ENCODE results near the gene KLHL29.

The KLHL29 gene

GRCh38 chr2:23538566-23538965, 153.6 kb downstream of the KLHL29 start:
- Histone ChIP-seq H3K36me3 (ENCODE audit: control insufficient read depth, insufficient read depth, low read length) (no peaks in the 10 kb centered on the region), H3K9me3 (ENCODE audit: control insufficient read depth, insufficient read depth, low read length) (no peaks in the 10 kb centered on the region), H3K4me3 (ENCODE audit: low read depth, low read length) (no peak overlapping the region), H3K27me3 (ENCODE audit: control insufficient read depth, insufficient read depth, low read length) (no peaks in the 10 kb centered on the region), H3K9ac (ENCODE audit: low read depth, low read length) (no peak overlapping the region), H3K4me1 (ENCODE audit: control insufficient read depth, insufficient read depth, low read length) (no peaks in the 10 kb centered on the region)

GRCh38 chr2:23540804-23541360, 155.9 kb downstream of the KLHL29 start:
- no peak overlapping the region for H3K9ac ChIP-seq (ENCODE audit: low read depth, low read length)
- no peaks in the 10 kb centered on the region for H3K9me3 ChIP-seq (ENCODE audit: control insufficient read depth, insufficient read depth, low read length)
- no peaks in the 10 kb centered on the region for H3K36me3 ChIP-seq (ENCODE audit: control insufficient read depth, insufficient read depth, low read length)
- no peak overlapping the region for H3K4me3 ChIP-seq (ENCODE audit: low read depth, low read length)
- no peaks in the 10 kb centered on the region for H3K27me3 ChIP-seq (ENCODE audit: control insufficient read depth, insufficient read depth, low read length)
- H3K4me1 ChIP-seq (ENCODE audit: control insufficient read depth, insufficient read depth, low read length) = no peaks in the 10 kb centered on the region

GRCh38 chr2:23541503-23542229, 156.7 kb downstream of the KLHL29 start:
- Histone ChIP-seq H3K27me3 (ENCODE audit: control insufficient read depth, insufficient read depth, low read length) (no peaks in the 10 kb centered on the region), H3K9me3 (ENCODE audit: control insufficient read depth, insufficient read depth, low read length) (no peaks in the 10 kb centered on the region), H3K4me1 (ENCODE audit: control insufficient read depth, insufficient read depth, low read length) (no peaks in the 10 kb centered on the region), H3K4me3 (ENCODE audit: low read depth, low read length) (no peak overlapping the region), H3K9ac (ENCODE audit: low read depth, low read length) (no peak overlapping the region), H3K36me3 (ENCODE audit: control insufficient read depth, insufficient read depth, low read length) (no peaks in the 10 kb centered on the region)

GRCh38 chr2:23542230-23542789, 157.3 kb downstream of the KLHL29 start:
- Histone ChIP-seq H3K4me1 (ENCODE audit: control insufficient read depth, insufficient read depth, low read length) (no peaks in the 10 kb centered on the region), H3K4me3 (ENCODE audit: low read depth, low read length) (no peak overlapping the region), H3K9ac (ENCODE audit: low read depth, low read length) (no peak overlapping the region), H3K27me3 (ENCODE audit: control insufficient read depth, insufficient read depth, low read length) (no peaks in the 10 kb centered on the region), H3K36me3 (ENCODE audit: control insufficient read depth, insufficient read depth, low read length) (no peaks in the 10 kb centered on the region), H3K9me3 (ENCODE audit: control insufficient read depth, insufficient read depth, low read length) (no peaks in the 10 kb centered on the region)

- H3K4me1 ChIP-seq (ENCODE audit: control insufficient read depth, insufficient read depth, low read length) = no peaks in the 10 kb centered on the region
- no peaks in the 10 kb centered on the region for H3K9me3 ChIP-seq (ENCODE audit: control insufficient read depth, insufficient read depth, low read length)
- no peaks in the 10 kb centered on the region for H3K27me3 ChIP-seq (ENCODE audit: control insufficient read depth, insufficient read depth, low read length)
- no peaks in the 10 kb centered on the region for H3K36me3 ChIP-seq (ENCODE audit: control insufficient read depth, insufficient read depth, low read length)
- no peak overlapping the region for H3K4me3 ChIP-seq (ENCODE audit: low read depth, low read length)
- H3K9ac ChIP-seq (ENCODE audit: low read depth, low read length) = no peak overlapping the region
These were observed 158.3 kb downstream of the KLHL29 start for GRCh38 chr2:23543302-23543701.

- H3K27me3 ChIP-seq (ENCODE audit: control insufficient read depth, insufficient read depth, low read length) = no peaks in the 10 kb centered on the region
- H3K9me3 ChIP-seq (ENCODE audit: control insufficient read depth, insufficient read depth, low read length) = no peaks in the 10 kb centered on the region
- no peaks in the 10 kb centered on the region for H3K36me3 ChIP-seq (ENCODE audit: control insufficient read depth, insufficient read depth, low read length)
- no peak overlapping the region for H3K9ac ChIP-seq (ENCODE audit: low read depth, low read length)
- H3K4me1 ChIP-seq (ENCODE audit: control insufficient read depth, insufficient read depth, low read length) = no peaks in the 10 kb centered on the region
- H3K4me3 ChIP-seq (ENCODE audit: low read depth, low read length) = no peak overlapping the region
These were observed 158.7 kb downstream of the KLHL29 start for GRCh38 chr2:23543728-23544127.

- Histone ChIP-seq H3K27me3 (ENCODE audit: control insufficient read depth, insufficient read depth, low read length) (no peaks in the 10 kb centered on the region), H3K9ac (ENCODE audit: low read depth, low read length) (no peak overlapping the region), H3K4me1 (ENCODE audit: control insufficient read depth, insufficient read depth, low read length) (no peaks in the 10 kb centered on the region)
These were observed 159.8 kb downstream of the KLHL29 start for GRCh38 chr2:23544589-23545295.

GRCh38 chr2:23545396-23545795, 160.4 kb downstream of the KLHL29 start:
- no peaks in the 10 kb centered on the region for H3K27me3 ChIP-seq (ENCODE audit: control insufficient read depth, insufficient read depth, low read length)
- H3K9ac ChIP-seq (ENCODE audit: low read depth, low read length) = no peak overlapping the region
- no peaks in the 10 kb centered on the region for H3K4me1 ChIP-seq (ENCODE audit: control insufficient read depth, insufficient read depth, low read length)
- H3K9me3 ChIP-seq (ENCODE audit: control insufficient read depth, insufficient read depth, low read length) = no peaks in the 10 kb centered on the region
- no peaks in the 10 kb centered on the region for H3K36me3 ChIP-seq (ENCODE audit: control insufficient read depth, insufficient read depth, low read length)
- no peak overlapping the region for H3K4me3 ChIP-seq (ENCODE audit: low read depth, low read length)

More at GRCh38 chr2:23544589-23545295, 159.8 kb downstream of the KLHL29 start:
- H3K9me3 ChIP-seq (ENCODE audit: control insufficient read depth, insufficient read depth, low read length) = no peaks in the 10 kb centered on the region
- H3K36me3 ChIP-seq (ENCODE audit: control insufficient read depth, insufficient read depth, low read length) = no peaks in the 10 kb centered on the region
- no peak overlapping the region for H3K4me3 ChIP-seq (ENCODE audit: low read depth, low read length)

GRCh38 chr2:23545811-23546210, 160.8 kb downstream of the KLHL29 start:
- H3K27me3 ChIP-seq (ENCODE audit: control insufficient read depth, insufficient read depth, low read length) = no peaks in the 10 kb centered on the region
- H3K4me1 ChIP-seq (ENCODE audit: control insufficient read depth, insufficient read depth, low read length) = no peaks in the 10 kb centered on the region
- H3K36me3 ChIP-seq (ENCODE audit: control insufficient read depth, insufficient read depth, low read length) = no peaks in the 10 kb centered on the region
- no peak overlapping the region for H3K9ac ChIP-seq (ENCODE audit: low read depth, low read length)
- H3K4me3 ChIP-seq (ENCODE audit: low read depth, low read length) = no peak overlapping the region
- H3K9me3 ChIP-seq (ENCODE audit: control insufficient read depth, insufficient read depth, low read length) = no peaks in the 10 kb centered on the region

- Histone ChIP-seq H3K9ac (ENCODE audit: low read depth, low read length) (no peak overlapping the region), H3K36me3 (ENCODE audit: control insufficient read depth, insufficient read depth, low read length) (no peaks in the 10 kb centered on the region), H3K4me1 (ENCODE audit: control insufficient read depth, insufficient read depth, low read length) (no peaks in the 10 kb centered on the region), H3K4me3 (ENCODE audit: low read depth, low read length) (no peak overlapping the region), H3K27me3 (ENCODE audit: control insufficient read depth, insufficient read depth, low read length) (no peaks in the 10 kb centered on the region), H3K9me3 (ENCODE audit: control insufficient read depth, insufficient read depth, low read length) (no peaks in the 10 kb centered on the region)
These were observed 161.9 kb downstream of the KLHL29 start for GRCh38 chr2:23546913-23547312.

- H3K4me1 ChIP-seq (ENCODE audit: control insufficient read depth, insufficient read depth, low read length) = no peaks in the 10 kb centered on the region
- no peak overlapping the region for H3K9ac ChIP-seq (ENCODE audit: low read depth, low read length)
- H3K4me3 ChIP-seq (ENCODE audit: low read depth, low read length) = no peak overlapping the region
- no peaks in the 10 kb centered on the region for H3K27me3 ChIP-seq (ENCODE audit: control insufficient read depth, insufficient read depth, low read length)
- no peaks in the 10 kb centered on the region for H3K9me3 ChIP-seq (ENCODE audit: control insufficient read depth, insufficient read depth, low read length)
- no peaks in the 10 kb centered on the region for H3K36me3 ChIP-seq (ENCODE audit: control insufficient read depth, insufficient read depth, low read length)
These were observed 162.7 kb downstream of the KLHL29 start for GRCh38 chr2:23547725-23548124.
